Neural cell (in vitro differentiated cells): ENCODE measurements around the gene BEND5. TPM values are rescaled to one million over a fixed set of nuclear protein-coding genes. Genes with fewer than 3 reads are reported as not detected.

Source experiments
- H2AFZ ChIP-seq: fragments of 200-600, 300-800 bp; sonication (generic), shearing (Covaris generic); 2 replicates; pipeline ENCODE4 v1.6.0; 2014; ENCODE audit warnings: low read depth, mild to moderate bottlenecking, antibody characterized with exemption, low read length, moderate library complexity
- H3F3A ChIP-seq: fragments of 200-600 bp; shearing (Covaris generic); 2 replicates; pipeline ENCODE4 v1.6.1; 2016; ENCODE audit warnings: mild to moderate bottlenecking, moderate library complexity, mixed read lengths, antibody characterized with exemption, low read length; ENCODE audit not compliant: insufficient read depth, poor library complexity, severe bottlenecking
- H3K27ac ChIP-seq: fragments of 200-600, 300-800 bp; sonication (generic), shearing (Covaris generic); 2 replicates; pipeline ENCODE4 v1.5.1; 2014; ENCODE audit warnings: mild to moderate bottlenecking, low read length, moderate library complexity
- H3K27me3 ChIP-seq: fragments of 300-800, 200-600 bp; sonication (generic), shearing (Covaris generic); 2 replicates; pipeline ENCODE4 v1.6.0; 2014; ENCODE audit warnings: mild to moderate bottlenecking, low read depth, low read length, moderate library complexity; ENCODE audit not compliant: insufficient read depth
- H3K36me3 ChIP-seq: fragments of 300-800, 200-600 bp; sonication (generic), shearing (Covaris generic); 2 replicates; pipeline ENCODE4 v1.5.1; 2014; ENCODE audit warnings: mild to moderate bottlenecking, antibody characterized with exemption, low read length, moderate library complexity; ENCODE audit not compliant: insufficient read depth
- H3K4me2 ChIP-seq: fragments of 300-800, 200-600 bp; sonication (generic), shearing (Covaris generic); 2 replicates; pipeline ENCODE4 v1.6.0; 2014; ENCODE audit warnings: mild to moderate bottlenecking, low read length
- H3K4me3 ChIP-seq: fragments of 300-800, 200-600 bp; sonication (generic), shearing (Covaris generic); 2 replicates; pipeline ENCODE4 v1.5.1; 2014; ENCODE audit warnings: mild to moderate bottlenecking, low read length, moderate library complexity
- H3K79me2 ChIP-seq: fragments of 200-600 bp; shearing (Covaris generic); replicated peaks from 2 replicates; pipeline ENCODE4 v1.6.0; 2014; ENCODE audit warnings: mild to moderate bottlenecking, low read length, moderate library complexity; ENCODE audit not compliant: insufficient read depth
- H3K9ac ChIP-seq: fragments of 300-800, 200-600 bp; sonication (generic), shearing (Covaris generic); 2 replicates; pipeline ENCODE4 v1.6.1; 2016; ENCODE audit warnings: mild to moderate bottlenecking, low read length, mixed read lengths
- H3K9me2 ChIP-seq: fragments of 200-600 bp; shearing (Covaris generic); 2 replicates; pipeline ENCODE4 v1.6.1; 2016; ENCODE audit warnings: mild to moderate bottlenecking, low read length, mixed read lengths; ENCODE audit not compliant: insufficient read depth
- H3K9me3 ChIP-seq: fragments of 200-600, 300-800 bp; sonication (generic), shearing (Covaris generic); 2 replicates; pipeline ENCODE4 v1.6.1; 2016; ENCODE audit warnings: mild to moderate bottlenecking, mixed run types, low read length, moderate library complexity, mixed read lengths
- H4K20me1 ChIP-seq: fragments of 200-600 bp; shearing (Covaris generic); 2 replicates; pipeline ENCODE4 v1.6.1; 2016; ENCODE audit warnings: mild to moderate bottlenecking, mixed run types; ENCODE audit not compliant: insufficient read depth
- EP300 ChIP-seq: fragments of 450-650 bp; conservative IDR thresholded peaks from 2 replicates; pipeline ENCODE4 v1.6.1; 2014; ENCODE audit warnings: antibody characterized with exemption, mild to moderate bottlenecking, moderate library complexity; ENCODE audit not compliant: poor library complexity, severe bottlenecking
- EZH2 ChIP-seq: fragments of 200-600, 300-800 bp; shearing (Covaris generic), sonication (generic); IDR thresholded peaks from 2 replicates; pipeline ENCODE4 v1.6.1; 2014; ENCODE audit warnings: antibody characterized with exemption, low read length, borderline replicate concordance, mild to moderate bottlenecking; ENCODE audit not compliant: insufficient read depth, poor library complexity, severe bottlenecking
- MXI1 ChIP-seq: fragments of 450-650 bp; conservative IDR thresholded peaks from 2 replicates; pipeline ENCODE4 v1.6.1; 2014; ENCODE audit warnings: antibody characterized with exemption, mild to moderate bottlenecking; ENCODE audit not compliant: poor library complexity, severe bottlenecking
- POLR2AphosphoS5 ChIP-seq: IDR thresholded peaks from 2 replicates; pipeline ENCODE4 v1.6.1; 2012
- RAD21 ChIP-seq: fragments of 450-650 bp; conservative IDR thresholded peaks from 2 replicates; pipeline ENCODE4 v1.6.1; 2014; ENCODE audit warnings: antibody characterized with exemption, mild to moderate bottlenecking, moderate library complexity
- SMC3 ChIP-seq: fragments of 450-650 bp; conservative IDR thresholded peaks from 2 replicates; pipeline ENCODE4 v1.6.1; 2014; ENCODE audit warnings: antibody characterized with exemption, mild to moderate bottlenecking, moderate library complexity; ENCODE audit not compliant: poor library complexity
- TAF1 ChIP-seq: IDR thresholded peaks from 2 replicates; pipeline ENCODE4 v1.6.1; 2012; ENCODE audit warnings: low read depth
- polyA plus RNA-seq: library from polyadenylated mRNA; depleted of rRNA; stranded (reverse); fragments of >200 nt; gene quantifications from 2 replicates; pipeline ENCODE4 v1.2.3, GENCODE V29; 2014
- TF ChIP-seq, protein P1 (sequence below): fragments of 450-650 bp; IDR thresholded peaks from 2 replicates; pipeline ENCODE4 v1.5.1; 2014; ENCODE audit warnings: antibody characterized with exemption, mild to moderate bottlenecking, moderate library complexity; ENCODE audit not compliant: poor library complexity, severe bottlenecking
- TF ChIP-seq, protein P2 (sequence below): IDR thresholded peaks from 2 replicates; pipeline ENCODE4 v1.6.1; 2012; ENCODE audit warnings: borderline replicate concordance

The BEND5 gene
- polyA plus RNA-seq, 1 donor from 2014 or later, result 64.9 TPM

DNA sequence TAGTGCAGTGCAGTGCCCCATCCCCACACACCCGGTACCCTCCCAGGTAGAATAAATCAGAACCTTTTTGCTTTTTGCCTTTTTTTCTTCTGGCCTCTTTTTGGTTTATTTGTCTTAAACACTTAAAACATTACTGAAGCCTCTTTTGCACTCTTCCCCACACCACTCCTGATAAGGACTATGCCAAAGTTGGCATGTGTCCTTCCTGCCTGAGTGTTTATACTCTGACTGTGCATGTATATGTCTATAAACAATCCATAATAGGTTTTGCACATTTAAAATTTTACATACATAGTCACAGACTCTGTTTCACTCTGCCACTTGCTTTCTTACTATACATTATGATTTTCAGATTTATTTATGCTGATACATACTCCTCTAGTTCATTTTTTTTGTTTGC lies 59.6 kb downstream of the BEND5 start:
- Histone ChIP-seq H3K4me2 (no peak overlapping the region), H3K9ac (no peak overlapping the region), H2AFZ (no peak overlapping the region), H3F3A (no peaks in the 10 kb centered on the region), H3K27ac (no peak overlapping the region), H4K20me1 (no peaks in the 10 kb centered on the region), H3K4me3 (no peak overlapping the region), H3K27me3 (no peaks in the 10 kb centered on the region), H3K9me2 (no peaks in the 10 kb centered on the region), H3K36me3 (no peaks in the 10 kb centered on the region), H3K79me2 (no peaks in the 10 kb centered on the region), H3K9me3 (no peaks in the 10 kb centered on the region)
- TF ChIP-seq EP300 (no peak), EZH2 (no peak), MXI1 (no peak), TAF1 (no peak), POLR2AphosphoS5 (no peak), RAD21 (no peak), SMC3 (no peak)
- TF ChIP-seq, protein P1, sequence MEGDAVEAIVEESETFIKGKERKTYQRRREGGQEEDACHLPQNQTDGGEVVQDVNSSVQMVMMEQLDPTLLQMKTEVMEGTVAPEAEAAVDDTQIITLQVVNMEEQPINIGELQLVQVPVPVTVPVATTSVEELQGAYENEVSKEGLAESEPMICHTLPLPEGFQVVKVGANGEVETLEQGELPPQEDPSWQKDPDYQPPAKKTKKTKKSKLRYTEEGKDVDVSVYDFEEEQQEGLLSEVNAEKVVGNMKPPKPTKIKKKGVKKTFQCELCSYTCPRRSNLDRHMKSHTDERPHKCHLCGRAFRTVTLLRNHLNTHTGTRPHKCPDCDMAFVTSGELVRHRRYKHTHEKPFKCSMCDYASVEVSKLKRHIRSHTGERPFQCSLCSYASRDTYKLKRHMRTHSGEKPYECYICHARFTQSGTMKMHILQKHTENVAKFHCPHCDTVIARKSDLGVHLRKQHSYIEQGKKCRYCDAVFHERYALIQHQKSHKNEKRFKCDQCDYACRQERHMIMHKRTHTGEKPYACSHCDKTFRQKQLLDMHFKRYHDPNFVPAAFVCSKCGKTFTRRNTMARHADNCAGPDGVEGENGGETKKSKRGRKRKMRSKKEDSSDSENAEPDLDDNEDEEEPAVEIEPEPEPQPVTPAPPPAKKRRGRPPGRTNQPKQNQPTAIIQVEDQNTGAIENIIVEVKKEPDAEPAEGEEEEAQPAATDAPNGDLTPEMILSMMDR, result no peak
- TF ChIP-seq, protein P2, sequence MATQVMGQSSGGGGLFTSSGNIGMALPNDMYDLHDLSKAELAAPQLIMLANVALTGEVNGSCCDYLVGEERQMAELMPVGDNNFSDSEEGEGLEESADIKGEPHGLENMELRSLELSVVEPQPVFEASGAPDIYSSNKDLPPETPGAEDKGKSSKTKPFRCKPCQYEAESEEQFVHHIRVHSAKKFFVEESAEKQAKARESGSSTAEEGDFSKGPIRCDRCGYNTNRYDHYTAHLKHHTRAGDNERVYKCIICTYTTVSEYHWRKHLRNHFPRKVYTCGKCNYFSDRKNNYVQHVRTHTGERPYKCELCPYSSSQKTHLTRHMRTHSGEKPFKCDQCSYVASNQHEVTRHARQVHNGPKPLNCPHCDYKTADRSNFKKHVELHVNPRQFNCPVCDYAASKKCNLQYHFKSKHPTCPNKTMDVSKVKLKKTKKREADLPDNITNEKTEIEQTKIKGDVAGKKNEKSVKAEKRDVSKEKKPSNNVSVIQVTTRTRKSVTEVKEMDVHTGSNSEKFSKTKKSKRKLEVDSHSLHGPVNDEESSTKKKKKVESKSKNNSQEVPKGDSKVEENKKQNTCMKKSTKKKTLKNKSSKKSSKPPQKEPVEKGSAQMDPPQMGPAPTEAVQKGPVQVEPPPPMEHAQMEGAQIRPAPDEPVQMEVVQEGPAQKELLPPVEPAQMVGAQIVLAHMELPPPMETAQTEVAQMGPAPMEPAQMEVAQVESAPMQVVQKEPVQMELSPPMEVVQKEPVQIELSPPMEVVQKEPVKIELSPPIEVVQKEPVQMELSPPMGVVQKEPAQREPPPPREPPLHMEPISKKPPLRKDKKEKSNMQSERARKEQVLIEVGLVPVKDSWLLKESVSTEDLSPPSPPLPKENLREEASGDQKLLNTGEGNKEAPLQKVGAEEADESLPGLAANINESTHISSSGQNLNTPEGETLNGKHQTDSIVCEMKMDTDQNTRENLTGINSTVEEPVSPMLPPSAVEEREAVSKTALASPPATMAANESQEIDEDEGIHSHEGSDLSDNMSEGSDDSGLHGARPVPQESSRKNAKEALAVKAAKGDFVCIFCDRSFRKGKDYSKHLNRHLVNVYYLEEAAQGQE, result no peak

DNA sequence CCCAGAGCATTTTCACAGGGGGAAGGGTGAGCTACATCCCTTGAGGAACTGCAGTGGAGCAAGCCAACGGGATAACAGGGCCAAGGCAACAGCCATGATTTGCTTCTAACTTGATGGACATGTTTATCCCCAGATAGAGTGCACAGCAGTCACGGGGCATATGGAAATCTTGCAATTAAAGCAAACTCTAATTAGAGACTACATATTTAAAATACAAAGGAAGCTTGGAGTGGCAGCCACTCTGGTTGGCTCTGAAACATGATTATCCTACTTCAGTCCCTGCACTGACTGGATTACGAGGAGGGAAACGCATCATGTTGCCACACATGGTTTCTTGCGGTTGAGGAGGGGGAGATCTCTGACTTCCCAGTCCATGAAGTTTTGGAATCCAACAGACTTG lies 60.8 kb downstream of the BEND5 start:
- no peak overlapping the region for H3K27ac ChIP-seq

More for the DNA sequence above, 60.8 kb downstream of the BEND5 start:
- Histone ChIP-seq H3K9me3 (no peaks in the 10 kb centered on the region), H3K4me2 (no peak overlapping the region), H4K20me1 (no peaks in the 10 kb centered on the region), H3K79me2 (no peaks in the 10 kb centered on the region), H3K9ac (no peak overlapping the region), H3F3A (no peaks in the 10 kb centered on the region), H3K9me2 (no peaks in the 10 kb centered on the region), H2AFZ (no peak overlapping the region), H3K27me3 (no peaks in the 10 kb centered on the region), H3K4me3 (no peak overlapping the region), H3K36me3 (no peaks in the 10 kb centered on the region)
- TF ChIP-seq MXI1 (no peak), EZH2 (no peak), EP300 (no peak), SMC3 (no peak), POLR2AphosphoS5 (no peak), TAF1 (no peak), RAD21 (no peak)
- TF ChIP-seq, protein P2, result no peak
- TF ChIP-seq, protein P1, result no peak
